ENCODE data around the gene BACE1. TPM values are rescaled to one million over a fixed set of nuclear protein-coding genes. Genes with fewer than 3 reads are reported as not detected.

Gene BACE1
- 62.7 TPM for polyA plus RNA-seq (2012; ENCODE audit: insufficient read length, low read depth)

DNA sequence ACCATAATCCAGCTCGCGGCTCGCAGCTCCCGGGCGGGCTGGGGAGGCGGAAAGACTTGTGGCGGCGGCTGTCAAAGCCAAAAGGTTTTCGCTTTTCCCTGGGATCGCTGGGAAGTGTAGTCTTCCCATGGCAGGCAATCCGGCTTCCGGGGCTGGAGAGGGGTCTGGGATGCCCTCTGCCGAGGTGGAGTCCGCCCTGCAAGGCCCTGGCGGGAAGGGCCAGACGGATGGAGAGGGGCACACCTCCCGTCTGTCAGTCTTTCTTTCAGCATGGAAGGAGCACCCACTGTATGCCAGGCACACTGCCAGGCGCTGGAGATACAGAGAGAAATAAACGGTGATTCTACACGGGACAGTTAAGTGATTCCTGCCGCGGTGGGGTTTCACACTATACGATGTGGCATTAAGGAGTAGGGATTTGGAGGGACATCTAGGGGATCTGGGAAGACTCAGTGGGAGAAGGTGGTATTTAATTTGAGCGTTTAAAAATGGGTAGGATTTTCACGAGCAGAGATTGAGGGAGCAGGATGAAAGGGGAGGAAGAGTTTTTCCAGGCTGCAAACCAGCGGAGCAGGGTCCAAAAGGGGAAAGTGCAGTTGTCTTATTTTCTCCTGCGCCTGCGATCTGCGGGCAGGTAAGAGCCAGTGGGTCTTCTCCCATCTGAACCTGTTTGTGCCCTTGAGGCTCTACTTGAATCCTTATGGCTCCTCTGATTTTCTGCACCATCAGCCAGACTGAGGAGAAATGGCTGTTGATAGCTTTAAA is at the start of gene BACE1:
BACE1 (minus strand) TSS at position 60 of the 765 bp plus-strand sequence. CDS start 461 bp downstream, outside the sequence.
- peak; percentile 80 for TF ChIP-seq TAF1 (IDR thresholded peaks at IDR 0.05; ENCODE audit: borderline replicate concordance, insufficient read depth, low read length)
- TF ChIP-seq SIN3A (IDR thresholded peaks at IDR 0.05; ENCODE audit: borderline replicate concordance, insufficient read depth, low read length): no peak
- TF ChIP-seq FOXP2 (optimal IDR thresholded peaks at IDR 0.05; ENCODE audit: borderline replicate concordance, extremely low read depth, extremely low read length, insufficient read depth): peak; percentile 71
- peak; percentile 79; the same call in 1 of the 2 replicates for TF ChIP-seq POLR2AphosphoS5 (IDR thresholded peaks at IDR 0.05; ENCODE audit: low read depth, low read length)
- TF ChIP-seq, protein P1, sequence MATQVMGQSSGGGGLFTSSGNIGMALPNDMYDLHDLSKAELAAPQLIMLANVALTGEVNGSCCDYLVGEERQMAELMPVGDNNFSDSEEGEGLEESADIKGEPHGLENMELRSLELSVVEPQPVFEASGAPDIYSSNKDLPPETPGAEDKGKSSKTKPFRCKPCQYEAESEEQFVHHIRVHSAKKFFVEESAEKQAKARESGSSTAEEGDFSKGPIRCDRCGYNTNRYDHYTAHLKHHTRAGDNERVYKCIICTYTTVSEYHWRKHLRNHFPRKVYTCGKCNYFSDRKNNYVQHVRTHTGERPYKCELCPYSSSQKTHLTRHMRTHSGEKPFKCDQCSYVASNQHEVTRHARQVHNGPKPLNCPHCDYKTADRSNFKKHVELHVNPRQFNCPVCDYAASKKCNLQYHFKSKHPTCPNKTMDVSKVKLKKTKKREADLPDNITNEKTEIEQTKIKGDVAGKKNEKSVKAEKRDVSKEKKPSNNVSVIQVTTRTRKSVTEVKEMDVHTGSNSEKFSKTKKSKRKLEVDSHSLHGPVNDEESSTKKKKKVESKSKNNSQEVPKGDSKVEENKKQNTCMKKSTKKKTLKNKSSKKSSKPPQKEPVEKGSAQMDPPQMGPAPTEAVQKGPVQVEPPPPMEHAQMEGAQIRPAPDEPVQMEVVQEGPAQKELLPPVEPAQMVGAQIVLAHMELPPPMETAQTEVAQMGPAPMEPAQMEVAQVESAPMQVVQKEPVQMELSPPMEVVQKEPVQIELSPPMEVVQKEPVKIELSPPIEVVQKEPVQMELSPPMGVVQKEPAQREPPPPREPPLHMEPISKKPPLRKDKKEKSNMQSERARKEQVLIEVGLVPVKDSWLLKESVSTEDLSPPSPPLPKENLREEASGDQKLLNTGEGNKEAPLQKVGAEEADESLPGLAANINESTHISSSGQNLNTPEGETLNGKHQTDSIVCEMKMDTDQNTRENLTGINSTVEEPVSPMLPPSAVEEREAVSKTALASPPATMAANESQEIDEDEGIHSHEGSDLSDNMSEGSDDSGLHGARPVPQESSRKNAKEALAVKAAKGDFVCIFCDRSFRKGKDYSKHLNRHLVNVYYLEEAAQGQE (IDR thresholded peaks at IDR 0.05; ENCODE audit: insufficient read depth in 1 of 2, low read depth in 2 of 2, low read length in 2 of 2): no peak

DNA sequence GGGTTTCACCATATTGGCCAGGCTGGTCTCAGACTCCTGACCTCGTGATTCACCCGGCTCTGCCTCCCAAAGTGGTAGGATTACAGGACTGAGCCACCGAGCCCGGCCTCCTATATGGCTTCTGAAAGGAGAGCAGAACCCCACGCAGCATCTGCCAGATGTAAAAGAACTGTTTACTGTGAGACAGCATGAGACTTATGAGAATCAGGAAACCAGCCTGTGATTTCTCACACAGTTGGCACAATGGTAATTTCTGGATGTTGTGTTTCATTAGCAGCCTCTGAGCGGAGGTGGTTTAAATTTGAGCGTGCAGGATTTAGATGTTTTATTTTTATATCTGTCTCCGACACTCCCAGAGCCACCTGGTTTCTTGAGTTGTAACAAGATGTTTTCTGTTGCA is 45.4 kb upstream of the BACE1 start:
- TF ChIP-seq TAF1 (IDR thresholded peaks at IDR 0.05; ENCODE audit: borderline replicate concordance, insufficient read depth, low read length): no peak
- TF ChIP-seq, protein P1 (IDR thresholded peaks at IDR 0.05; ENCODE audit: insufficient read depth in 1 of 2, low read depth in 2 of 2, low read length in 2 of 2): no peak
- TF ChIP-seq POLR2AphosphoS5 (IDR thresholded peaks at IDR 0.05; ENCODE audit: low read depth, low read length): no peak
- no peak for TF ChIP-seq FOXP2 (optimal IDR thresholded peaks at IDR 0.05; ENCODE audit: borderline replicate concordance, extremely low read depth, extremely low read length, insufficient read depth)
- no peak for TF ChIP-seq SIN3A (IDR thresholded peaks at IDR 0.05; ENCODE audit: borderline replicate concordance, insufficient read depth, low read length)

DNA sequence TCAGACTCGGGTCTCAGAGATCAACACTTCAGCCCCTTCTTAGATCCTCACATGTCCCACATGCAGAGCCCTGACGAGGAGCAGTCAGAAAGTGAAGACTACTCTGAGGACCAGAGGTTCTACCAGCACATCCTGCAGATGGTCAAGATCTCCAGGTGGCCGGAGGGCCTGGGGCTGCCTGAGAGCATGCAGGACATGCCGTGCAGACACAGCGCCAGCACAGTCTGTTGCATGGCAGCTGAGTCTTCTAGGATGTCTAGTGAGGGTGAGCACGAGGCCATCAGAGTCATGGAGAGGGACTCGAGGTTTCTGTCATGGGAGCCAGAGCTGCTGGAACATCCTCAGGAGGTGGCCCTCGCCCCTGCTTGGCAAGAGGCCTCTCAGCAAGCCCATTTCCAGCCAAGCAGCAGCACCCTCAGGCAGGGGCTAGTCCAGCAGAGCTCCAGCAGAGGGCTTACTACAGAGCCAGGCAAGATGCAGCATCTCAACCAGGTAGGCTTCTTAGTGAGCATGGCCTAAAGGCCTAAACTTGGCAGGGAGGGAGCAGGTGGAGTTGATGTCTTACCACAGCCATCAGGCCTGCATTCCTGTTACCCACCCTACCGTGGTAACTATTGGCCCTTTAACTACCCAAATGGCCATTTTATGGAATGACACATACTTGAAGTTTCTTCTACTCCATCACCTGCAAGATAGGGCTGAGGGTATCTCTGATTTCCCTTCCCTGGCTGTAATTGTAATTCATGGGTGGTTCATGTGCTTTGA is 40.3 kb upstream of the BACE1 start:
- TF ChIP-seq POLR2AphosphoS5 (IDR thresholded peaks at IDR 0.05; ENCODE audit: low read depth, low read length) (no peak), FOXP2 (optimal IDR thresholded peaks at IDR 0.05; ENCODE audit: borderline replicate concordance, extremely low read depth, extremely low read length, insufficient read depth) (no peak), SIN3A (IDR thresholded peaks at IDR 0.05; ENCODE audit: borderline replicate concordance, insufficient read depth, low read length) (no peak), TAF1 (IDR thresholded peaks at IDR 0.05; ENCODE audit: borderline replicate concordance, insufficient read depth, low read length) (no peak)
- TF ChIP-seq, protein P1 (IDR thresholded peaks at IDR 0.05; ENCODE audit: insufficient read depth in 1 of 2, low read depth in 2 of 2, low read length in 2 of 2): no peak

DNA sequence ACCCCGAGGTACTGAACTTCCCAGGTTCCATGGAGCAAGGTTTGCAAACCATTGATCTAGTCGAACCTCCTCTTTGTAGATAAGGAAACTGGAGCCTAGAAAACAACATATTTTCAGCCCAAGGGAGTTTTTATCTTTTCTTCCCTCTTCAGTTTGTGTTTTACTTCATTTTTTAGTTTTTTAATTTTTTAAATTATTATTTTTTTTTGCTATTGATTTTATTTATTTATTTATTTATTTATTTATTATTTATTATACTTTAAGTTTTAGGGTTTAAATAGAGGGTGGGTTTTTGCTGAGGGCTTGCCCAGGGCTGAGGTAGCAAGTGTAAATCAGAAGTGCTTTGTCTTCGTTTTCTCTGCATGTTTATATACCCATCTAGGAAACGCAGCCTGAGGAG is 38.5 kb upstream of the BACE1 start:
- TF ChIP-seq, protein P1 (IDR thresholded peaks at IDR 0.05; ENCODE audit: insufficient read depth in 1 of 2, low read depth in 2 of 2, low read length in 2 of 2): no peak
- TF ChIP-seq TAF1 (IDR thresholded peaks at IDR 0.05; ENCODE audit: borderline replicate concordance, insufficient read depth, low read length): no peak
- no peak for TF ChIP-seq SIN3A (IDR thresholded peaks at IDR 0.05; ENCODE audit: borderline replicate concordance, insufficient read depth, low read length)
- no peak for TF ChIP-seq POLR2AphosphoS5 (IDR thresholded peaks at IDR 0.05; ENCODE audit: low read depth, low read length)
- no peak for TF ChIP-seq FOXP2 (optimal IDR thresholded peaks at IDR 0.05; ENCODE audit: borderline replicate concordance, extremely low read depth, extremely low read length, insufficient read depth)
